ENCODE data around the gene MVB12B.
"Not testable (repeated sequence)": the region's sequence is repeated elsewhere in the genome, so short reads cannot be mapped to it uniquely, and the experiment has no call there.

The MVB12B gene

GRCh38 chr9:126326228-126327005 lies at the start of gene MVB12B:
Gene MVB12B, plus strand, starts transcription at chr9:126326829. Its CDS starts 101 bp downstream, at chr9:126326930.
- DNase-seq (ENCODE audit: low spot score), result no peak

- no peak for DNase-seq (ENCODE audit: low spot score)
These were observed 42.7 kb upstream of the MVB12B start for GRCh38 chr9:126283799-126284465.

- not testable (repeated sequence) for DNase-seq (ENCODE audit: low spot score)
These were observed 41.0 kb upstream of the MVB12B start for GRCh38 chr9:126285652-126286051.

GRCh38 chr9:126287166-126287866 lies 39.3 kb upstream of the MVB12B start:
- DNase-seq (ENCODE audit: low spot score), result no peak

- DNase-seq (ENCODE audit: low spot score), result no peak
These were observed 35.8 kb upstream of the MVB12B start for GRCh38 chr9:126290871-126291270.

GRCh38 chr9:126291925-126292324 lies 34.7 kb upstream of the MVB12B start:
- DNase-seq (ENCODE audit: low spot score), result no peak

GRCh38 chr9:126292736-126293521 lies 33.7 kb upstream of the MVB12B start:
- no peak for DNase-seq (ENCODE audit: low spot score)

GRCh38 chr9:126293522-126293889 lies 33.1 kb upstream of the MVB12B start:
- no peak for DNase-seq (ENCODE audit: low spot score)

GRCh38 chr9:126294331-126295081 lies 32.1 kb upstream of the MVB12B start:
- no peak for DNase-seq (ENCODE audit: low spot score)

- no peak for DNase-seq (ENCODE audit: low spot score)
These were observed 31.5 kb upstream of the MVB12B start for GRCh38 chr9:126295082-126295477.

GRCh38 chr9:126295516-126295915 lies 31.1 kb upstream of the MVB12B start:
- no peak for DNase-seq (ENCODE audit: low spot score)

GRCh38 chr9:126295936-126296600 lies 30.6 kb upstream of the MVB12B start:
- DNase-seq (ENCODE audit: low spot score), result no peak

GRCh38 chr9:126296687-126297086 lies 29.9 kb upstream of the MVB12B start:
- no peak for DNase-seq (ENCODE audit: low spot score)

- DNase-seq (ENCODE audit: low spot score), result no peak
These were observed 29.0 kb upstream of the MVB12B start for GRCh38 chr9:126297661-126298060.

- no peak for DNase-seq (ENCODE audit: low spot score)
These were observed 28.4 kb upstream of the MVB12B start for GRCh38 chr9:126298063-126298801.

GRCh38 chr9:126299706-126300276 lies 26.8 kb upstream of the MVB12B start:
- no peak for DNase-seq (ENCODE audit: low spot score)

GRCh38 chr9:126301196-126301595 lies 25.4 kb upstream of the MVB12B start:
- DNase-seq (ENCODE audit: low spot score), result no peak

- DNase-seq (ENCODE audit: low spot score), result peak; percentile 40
These were observed 24.5 kb upstream of the MVB12B start for GRCh38 chr9:126301985-126302603.

GRCh38 chr9:126302730-126303129 lies 23.9 kb upstream of the MVB12B start:
- DNase-seq (ENCODE audit: low spot score), result no peak

Measured in activated CD4-positive, alpha-beta T cell treated with anti-CD3 and anti-CD28 coated beads, Interleukin-2, Interleukin-4, amounts not matched to agents 100 ng/mL and 50 ng/mL, durations not matched to agents 16 hours and 8 hours (primary cell).